Activated CD4-positive, alpha-beta T cell treated with anti-CD3 and anti-CD28 coated beads, Interleukin-2, Interleukin-6, amounts not matched to agents 100 ng/mL and 50 ng/mL, durations not matched to agents 16 hours and 8 hours (primary cell): Measurements from ENCODE around the gene ARHGAP31.

Experiments used
- DNase-seq: peaks from one replicate; pipeline ENCODE4 v3.0.0-alpha.2; 2020

Gene ARHGAP31

GRCh38 chr3:119456469-119456868, 162.3 kb downstream of the ARHGAP31 start:
- no peak for DNase-seq

- DNase-seq: no peak
Observed at GRCh38 chr3:119457246-119457645, 163.1 kb downstream of the ARHGAP31 start.

- peak; percentile 99 for DNase-seq
Observed at GRCh38 chr3:119463171-119464169, 169.3 kb downstream of the ARHGAP31 start, which contains the start of gene TMEM39A. TMEM39A (minus strand) TSS chr3:119463615; CDS start chr3:119462074, 1,541 bp downstream.

GRCh38 chr3:119468041-119468440, 173.9 kb downstream of the ARHGAP31 start:
- no peak for DNase-seq

GRCh38 chr3:119469418-119470189, 175.4 kb downstream of the ARHGAP31 start:
- no peak for DNase-seq
